GM23338 (cell line): ENCODE results near the gene NAA15. TPM values are rescaled to one million over a fixed set of nuclear protein-coding genes. Genes with fewer than 3 reads are reported as not detected.

Experiments used
- ATAC-seq: fragments of 200-7000 bp; cut with Tn5 transposase; 3 replicates; pipeline ENCODE4 v1.9.1; 2020
- DNase-seq: peaks from one replicate; pipeline ENCODE4 v3.0.0-alpha.2; 2015; ENCODE audit warnings: low spot score
- H2AFZ ChIP-seq: fragments of 200-600 bp; sonication (generic); 2 replicates; pipeline ENCODE4 v1.8.0; 2016; ENCODE audit warnings: antibody characterized with exemption, mild to moderate bottlenecking, moderate library complexity
- H3F3A ChIP-seq: fragments of 200-600 bp; sonication (generic); replicated peaks from 2 replicates; pipeline ENCODE4 v1.8.0; 2017; ENCODE audit warnings: antibody characterized with exemption, mixed run types, low read depth
- H3K27ac ChIP-seq: fragments of 200-600 bp; sonication (generic); 2 replicates; pipeline ENCODE4 v1.6.1; 2016; ENCODE audit warnings: low read depth
- H3K27me3 ChIP-seq: fragments of 200-600 bp; sonication (generic); 2 replicates; pipeline ENCODE4 v1.8.0; 2016; ENCODE audit warnings: mild to moderate bottlenecking, mixed run types, moderate library complexity; ENCODE audit not compliant: insufficient read depth
- H3K36me3 ChIP-seq: fragments of 200-600 bp; sonication (generic); 2 replicates; pipeline ENCODE4 v1.8.0; 2016; ENCODE audit warnings: mild to moderate bottlenecking; ENCODE audit not compliant: insufficient read depth
- H3K4me1 ChIP-seq: fragments of 200-600 bp; sonication (generic); 2 replicates; pipeline ENCODE4 v1.8.0; 2016; ENCODE audit warnings: mild to moderate bottlenecking, moderate library complexity; ENCODE audit not compliant: insufficient read depth
- H3K4me2 ChIP-seq: fragments of 200-600 bp; sonication (generic); 2 replicates; pipeline ENCODE4 v1.7.1; 2017; ENCODE audit warnings: mixed run types
- H3K4me3 ChIP-seq: fragments of 200-600 bp; sonication (generic); 2 replicates; pipeline ENCODE4 v1.6.1; 2016; ENCODE audit warnings: mixed run types
- H3K79me2 ChIP-seq: fragments of 200-600 bp; sonication (generic); replicated peaks from 2 replicates; pipeline ENCODE4 v1.8.0; 2017; ENCODE audit warnings: mild to moderate bottlenecking; ENCODE audit not compliant: insufficient read depth
- H3K9me2 ChIP-seq: fragments of 200-600 bp; sonication (generic); 2 replicates; pipeline ENCODE4 v1.8.0; 2017; ENCODE audit not compliant: insufficient read depth
- H4K20me1 ChIP-seq: fragments of 200-600 bp; sonication (generic); replicated peaks from 2 replicates; pipeline ENCODE4 v1.8.0; 2017; ENCODE audit warnings: mild to moderate bottlenecking; ENCODE audit not compliant: insufficient read depth
- H3K27ac Mint-ChIP-seq: 2 replicates; pipeline ENCODE4 v1.8.0; 2020; ENCODE audit warnings: inconsistent platforms, mild to moderate bottlenecking, moderate library complexity, mixed read lengths
- H3K27me3 Mint-ChIP-seq: 3 replicates; pipeline ENCODE4 v1.8.0; 2022; ENCODE audit warnings: low read depth, mild to moderate bottlenecking, moderate library complexity, mixed read lengths, inconsistent platforms; ENCODE audit not compliant: insufficient read depth, poor library complexity
- H3K36me3 Mint-ChIP-seq: 3 replicates; pipeline ENCODE4 v1.8.0; 2021; ENCODE audit warnings: low read depth, mild to moderate bottlenecking, inconsistent platforms, moderate library complexity, mixed read lengths
- H3K4me1 Mint-ChIP-seq: 3 replicates; pipeline ENCODE4 v1.8.0; 2020; ENCODE audit warnings: mild to moderate bottlenecking, inconsistent platforms, mixed read lengths
- H3K4me3 Mint-ChIP-seq: 3 replicates; pipeline ENCODE4 v1.8.0; 2021; ENCODE audit warnings: moderate library complexity, mild to moderate bottlenecking, inconsistent platforms, mixed read lengths
- H3K9me3 Mint-ChIP-seq: 3 replicates; pipeline ENCODE4 v1.8.0; 2020; ENCODE audit warnings: moderate library complexity, mild to moderate bottlenecking, inconsistent platforms, mixed read lengths
- CTCF ChIP-seq, 2 experiments: fragments of 200-600 bp in 1 of 2; sonication (generic) in 1 of 2; conservative IDR thresholded peaks; 2 replicates each; pipeline versions ENCODE4 v1.5.1 to v1.6.1; 2016 to 2017; ENCODE audit warnings: antibody characterized with exemption in 2 of 2, low read depth in 2 of 2, mild to moderate bottlenecking in 2 of 2, moderate library complexity in 1 of 2
- ETS1 ChIP-seq: IDR thresholded peaks from 2 replicates; pipeline ENCODE4 v1.6.1; 2016; ENCODE audit warnings: antibody characterized with exemption
- EZH2 ChIP-seq: fragments of 200-600 bp; sonication (generic); IDR thresholded peaks from one replicate; pipeline ENCODE4 v1.8.0; 2017; ENCODE audit warnings: antibody characterized with exemption, mild to moderate bottlenecking, low read depth; ENCODE audit not compliant: unreplicated experiment
- EZH2phosphoT487 ChIP-seq: fragments of 200-600 bp; sonication (generic); IDR thresholded peaks from one replicate; pipeline ENCODE4 v1.8.1; 2018; ENCODE audit warnings: antibody characterized with exemption; ENCODE audit not compliant: unreplicated experiment
- NANOG ChIP-seq: IDR thresholded peaks from 2 replicates; pipeline ENCODE4 v1.6.1; 2016; ENCODE audit warnings: antibody characterized with exemption, borderline replicate concordance
- POLR2AphosphoS5 ChIP-seq: IDR thresholded peaks from 2 replicates; pipeline ENCODE4 v1.6.1; 2016; ENCODE audit warnings: antibody characterized with exemption, low read depth
- STAT1 ChIP-seq: IDR thresholded peaks from one replicate; pipeline ENCODE4 v1.6.1; 2016; ENCODE audit warnings: antibody characterized with exemption; ENCODE audit not compliant: unreplicated experiment
- ZNF114 ChIP-seq: fragments of 250-450 bp; sonication (Bioruptor Pico); IDR thresholded peaks from 2 replicates; pipeline ENCODE4 v1.5.0; 2020; ENCODE audit warnings: mild to moderate bottlenecking, moderate library complexity
- polyA plus RNA-seq: library from polyadenylated mRNA; unstranded; fragments of >200 nt; fragmentation: Nextera tagmentation; extraction: Ambion mirVana; gene quantifications from 2 replicates; pipeline ENCODE4 v1.2.1, GENCODE V29; 2016
- total RNA-seq: library from RNA; depleted of rRNA; stranded (reverse); fragments of >200 nt; shearing (Covaris generic); gene quantifications from 2 replicates; pipeline ENCODE4 v1.2.3, GENCODE V29; 2014
- TF ChIP-seq, protein P1 (sequence below): IDR thresholded peaks from one replicate; pipeline ENCODE4 v1.6.1; 2018; ENCODE audit warnings: antibody characterized with exemption; ENCODE audit not compliant: unreplicated experiment

NAA15 gene
- total and polyA plus RNA-seq, 2 experiments from 2014 or later, result 80.1 to 101 TPM

- TF ChIP-seq CTCF (conservative IDR thresholded peaks at IDR 0.05; ENCODE audit: low read depth in 2 of 2) (no peak), NANOG (no peak), ETS1 (no peak)
These were observed 67.7 kb downstream of the NAA15 start (continued) for GRCh38 chr4:139368998-139369397.

DNA sequence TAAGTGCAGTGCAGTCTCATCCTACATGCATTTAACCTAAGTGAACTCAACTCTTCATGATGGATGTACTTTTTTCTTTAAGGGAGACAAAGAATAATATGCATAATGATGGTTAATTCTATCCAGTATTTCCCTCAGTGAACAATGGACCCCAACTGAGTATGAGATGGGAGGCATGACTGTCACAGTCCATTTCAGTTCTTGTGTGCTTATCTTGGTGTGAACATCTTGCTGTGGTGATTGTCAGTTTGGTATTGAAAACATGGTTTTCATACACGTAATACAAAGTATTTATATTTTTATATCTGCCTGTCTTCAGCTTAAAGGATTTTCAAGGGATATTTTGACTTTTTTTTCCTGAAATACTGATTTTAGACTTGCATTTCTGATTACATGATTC, 72.9 kb downstream of the NAA15 start:
- H3K27ac ChIP-seq, result no peak overlapping the region
- no peaks in the 10 kb centered on the region for H3K4me1 ChIP-seq
- H3K9me2 ChIP-seq, result no peaks in the 10 kb centered on the region
- peaks cover 23% of the 10 kb centered on the region for H3K79me2 ChIP-seq
- Mint-ChIP-seq H3K4me3 (no peak overlapping the region), H3K36me3 (peaks cover 56% of the 10 kb centered on the region), H3K9me3 (no peaks in the 10 kb centered on the region), H3K27ac (no peak overlapping the region), H3K27me3 (no peaks in the 10 kb centered on the region), H3K4me1 (no peaks in the 10 kb centered on the region)
- H3K4me3 ChIP-seq, result no peak overlapping the region
- ATAC-seq (no peak), DNase-seq (no peak)
- H3K36me3 ChIP-seq, result peaks cover 55% of the 10 kb centered on the region
- no peaks in the 10 kb centered on the region for H3F3A ChIP-seq
- H3K4me2 ChIP-seq, result no peak overlapping the region
- no peaks in the 10 kb centered on the region for H3K27me3 ChIP-seq
- H2AFZ ChIP-seq, result no peak overlapping the region
- peaks cover 13% of the 10 kb centered on the region for H4K20me1 ChIP-seq
- TF ChIP-seq, protein P1, sequence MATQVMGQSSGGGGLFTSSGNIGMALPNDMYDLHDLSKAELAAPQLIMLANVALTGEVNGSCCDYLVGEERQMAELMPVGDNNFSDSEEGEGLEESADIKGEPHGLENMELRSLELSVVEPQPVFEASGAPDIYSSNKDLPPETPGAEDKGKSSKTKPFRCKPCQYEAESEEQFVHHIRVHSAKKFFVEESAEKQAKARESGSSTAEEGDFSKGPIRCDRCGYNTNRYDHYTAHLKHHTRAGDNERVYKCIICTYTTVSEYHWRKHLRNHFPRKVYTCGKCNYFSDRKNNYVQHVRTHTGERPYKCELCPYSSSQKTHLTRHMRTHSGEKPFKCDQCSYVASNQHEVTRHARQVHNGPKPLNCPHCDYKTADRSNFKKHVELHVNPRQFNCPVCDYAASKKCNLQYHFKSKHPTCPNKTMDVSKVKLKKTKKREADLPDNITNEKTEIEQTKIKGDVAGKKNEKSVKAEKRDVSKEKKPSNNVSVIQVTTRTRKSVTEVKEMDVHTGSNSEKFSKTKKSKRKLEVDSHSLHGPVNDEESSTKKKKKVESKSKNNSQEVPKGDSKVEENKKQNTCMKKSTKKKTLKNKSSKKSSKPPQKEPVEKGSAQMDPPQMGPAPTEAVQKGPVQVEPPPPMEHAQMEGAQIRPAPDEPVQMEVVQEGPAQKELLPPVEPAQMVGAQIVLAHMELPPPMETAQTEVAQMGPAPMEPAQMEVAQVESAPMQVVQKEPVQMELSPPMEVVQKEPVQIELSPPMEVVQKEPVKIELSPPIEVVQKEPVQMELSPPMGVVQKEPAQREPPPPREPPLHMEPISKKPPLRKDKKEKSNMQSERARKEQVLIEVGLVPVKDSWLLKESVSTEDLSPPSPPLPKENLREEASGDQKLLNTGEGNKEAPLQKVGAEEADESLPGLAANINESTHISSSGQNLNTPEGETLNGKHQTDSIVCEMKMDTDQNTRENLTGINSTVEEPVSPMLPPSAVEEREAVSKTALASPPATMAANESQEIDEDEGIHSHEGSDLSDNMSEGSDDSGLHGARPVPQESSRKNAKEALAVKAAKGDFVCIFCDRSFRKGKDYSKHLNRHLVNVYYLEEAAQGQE, result no peak
- TF ChIP-seq NANOG (no peak), EZH2 (no peak), POLR2AphosphoS5 (no peak), ETS1 (no peak), ZNF114 (no peak), CTCF (conservative IDR thresholded peaks at IDR 0.05; ENCODE audit: low read depth in 2 of 2) (no peak), STAT1 (no peak), EZH2phosphoT487 (no peak)
